GM23338 (cell line): ENCODE results near the gene GOLGB1. TPM values are rescaled to one million over a fixed set of nuclear protein-coding genes. Genes with fewer than 3 reads are reported as not detected.

Experiments
- ATAC-seq: fragments of 200-7000 bp; cut with Tn5 transposase; 3 replicates; pipeline ENCODE4 v1.9.1; 2020
- DNase-seq: peaks from one replicate; pipeline ENCODE4 v3.0.0-alpha.2; 2015; ENCODE audit warnings: low spot score
- H2AFZ ChIP-seq: fragments of 200-600 bp; sonication (generic); 2 replicates; pipeline ENCODE4 v1.8.0; 2016; ENCODE audit warnings: antibody characterized with exemption, mild to moderate bottlenecking, moderate library complexity
- H3F3A ChIP-seq: fragments of 200-600 bp; sonication (generic); replicated peaks from 2 replicates; pipeline ENCODE4 v1.8.0; 2017; ENCODE audit warnings: antibody characterized with exemption, mixed run types, low read depth
- H3K27ac ChIP-seq: fragments of 200-600 bp; sonication (generic); 2 replicates; pipeline ENCODE4 v1.6.1; 2016; ENCODE audit warnings: low read depth
- H3K27me3 ChIP-seq: fragments of 200-600 bp; sonication (generic); 2 replicates; pipeline ENCODE4 v1.8.0; 2016; ENCODE audit warnings: mild to moderate bottlenecking, mixed run types, moderate library complexity; ENCODE audit not compliant: insufficient read depth
- H3K36me3 ChIP-seq: fragments of 200-600 bp; sonication (generic); 2 replicates; pipeline ENCODE4 v1.8.0; 2016; ENCODE audit warnings: mild to moderate bottlenecking; ENCODE audit not compliant: insufficient read depth
- H3K4me1 ChIP-seq: fragments of 200-600 bp; sonication (generic); 2 replicates; pipeline ENCODE4 v1.8.0; 2016; ENCODE audit warnings: mild to moderate bottlenecking, moderate library complexity; ENCODE audit not compliant: insufficient read depth
- H3K4me2 ChIP-seq: fragments of 200-600 bp; sonication (generic); 2 replicates; pipeline ENCODE4 v1.7.1; 2017; ENCODE audit warnings: mixed run types
- H3K4me3 ChIP-seq: fragments of 200-600 bp; sonication (generic); 2 replicates; pipeline ENCODE4 v1.6.1; 2016; ENCODE audit warnings: mixed run types
- H3K79me2 ChIP-seq: fragments of 200-600 bp; sonication (generic); replicated peaks from 2 replicates; pipeline ENCODE4 v1.8.0; 2017; ENCODE audit warnings: mild to moderate bottlenecking; ENCODE audit not compliant: insufficient read depth
- H3K9me2 ChIP-seq: fragments of 200-600 bp; sonication (generic); 2 replicates; pipeline ENCODE4 v1.8.0; 2017; ENCODE audit not compliant: insufficient read depth
- H4K20me1 ChIP-seq: fragments of 200-600 bp; sonication (generic); replicated peaks from 2 replicates; pipeline ENCODE4 v1.8.0; 2017; ENCODE audit warnings: mild to moderate bottlenecking; ENCODE audit not compliant: insufficient read depth
- H3K27ac Mint-ChIP-seq: 2 replicates; pipeline ENCODE4 v1.8.0; 2020; ENCODE audit warnings: inconsistent platforms, mild to moderate bottlenecking, moderate library complexity, mixed read lengths
- H3K27me3 Mint-ChIP-seq: 3 replicates; pipeline ENCODE4 v1.8.0; 2022; ENCODE audit warnings: low read depth, mild to moderate bottlenecking, moderate library complexity, mixed read lengths, inconsistent platforms; ENCODE audit not compliant: insufficient read depth, poor library complexity
- H3K36me3 Mint-ChIP-seq: 3 replicates; pipeline ENCODE4 v1.8.0; 2021; ENCODE audit warnings: low read depth, mild to moderate bottlenecking, inconsistent platforms, moderate library complexity, mixed read lengths
- H3K4me1 Mint-ChIP-seq: 3 replicates; pipeline ENCODE4 v1.8.0; 2020; ENCODE audit warnings: mild to moderate bottlenecking, inconsistent platforms, mixed read lengths
- H3K4me3 Mint-ChIP-seq: 3 replicates; pipeline ENCODE4 v1.8.0; 2021; ENCODE audit warnings: moderate library complexity, mild to moderate bottlenecking, inconsistent platforms, mixed read lengths
- H3K9me3 Mint-ChIP-seq: 3 replicates; pipeline ENCODE4 v1.8.0; 2020; ENCODE audit warnings: moderate library complexity, mild to moderate bottlenecking, inconsistent platforms, mixed read lengths
- EZH2phosphoT487 ChIP-seq: fragments of 200-600 bp; sonication (generic); IDR thresholded peaks from one replicate; pipeline ENCODE4 v1.8.1; 2018; ENCODE audit warnings: antibody characterized with exemption; ENCODE audit not compliant: unreplicated experiment
- JUNB ChIP-seq: IDR thresholded peaks from one replicate; pipeline ENCODE4 v1.6.1; 2016; ENCODE audit warnings: antibody characterized with exemption; ENCODE audit not compliant: unreplicated experiment
- NANOG ChIP-seq: IDR thresholded peaks from 2 replicates; pipeline ENCODE4 v1.6.1; 2016; ENCODE audit warnings: antibody characterized with exemption, borderline replicate concordance
- ZNF114 ChIP-seq: fragments of 250-450 bp; sonication (Bioruptor Pico); IDR thresholded peaks from 2 replicates; pipeline ENCODE4 v1.5.0; 2020; ENCODE audit warnings: mild to moderate bottlenecking, moderate library complexity
- polyA plus RNA-seq: library from polyadenylated mRNA; unstranded; fragments of >200 nt; fragmentation: Nextera tagmentation; extraction: Ambion mirVana; gene quantifications from 2 replicates; pipeline ENCODE4 v1.2.1, GENCODE V29; 2016
- total RNA-seq: library from RNA; depleted of rRNA; stranded (reverse); fragments of >200 nt; shearing (Covaris generic); gene quantifications from 2 replicates; pipeline ENCODE4 v1.2.3, GENCODE V29; 2014
- TF ChIP-seq, protein P1 (sequence below): fragments of 250-450 bp; sonication (Bioruptor Pico); IDR thresholded peaks from 2 replicates; pipeline ENCODE4 v1.5.0; 2020; ENCODE audit warnings: mild to moderate bottlenecking, moderate library complexity
- TF ChIP-seq, protein P2 (sequence below): IDR thresholded peaks from one replicate; pipeline ENCODE4 v1.6.1; 2018; ENCODE audit warnings: antibody characterized with exemption; ENCODE audit not compliant: unreplicated experiment
- TF ChIP-seq, protein P3 (sequence below): IDR thresholded peaks from 2 replicates; pipeline ENCODE4 v1.6.1; 2016; ENCODE audit warnings: antibody characterized with exemption
- TF ChIP-seq, protein P4 (sequence below), 2 experiments: fragments of 200-600 bp in 1 of 2; sonication (generic) in 1 of 2; conservative IDR thresholded peaks; 2 replicates each; pipeline versions ENCODE4 v1.5.1 to v1.6.1; 2016 to 2017; ENCODE audit warnings: antibody characterized with exemption in 2 of 2, low read depth in 2 of 2, mild to moderate bottlenecking in 2 of 2, moderate library complexity in 1 of 2

The GOLGB1 gene
- total and polyA plus RNA-seq, 2 experiments from 2014 or later, result 34.5 to 56.8 TPM

DNA sequence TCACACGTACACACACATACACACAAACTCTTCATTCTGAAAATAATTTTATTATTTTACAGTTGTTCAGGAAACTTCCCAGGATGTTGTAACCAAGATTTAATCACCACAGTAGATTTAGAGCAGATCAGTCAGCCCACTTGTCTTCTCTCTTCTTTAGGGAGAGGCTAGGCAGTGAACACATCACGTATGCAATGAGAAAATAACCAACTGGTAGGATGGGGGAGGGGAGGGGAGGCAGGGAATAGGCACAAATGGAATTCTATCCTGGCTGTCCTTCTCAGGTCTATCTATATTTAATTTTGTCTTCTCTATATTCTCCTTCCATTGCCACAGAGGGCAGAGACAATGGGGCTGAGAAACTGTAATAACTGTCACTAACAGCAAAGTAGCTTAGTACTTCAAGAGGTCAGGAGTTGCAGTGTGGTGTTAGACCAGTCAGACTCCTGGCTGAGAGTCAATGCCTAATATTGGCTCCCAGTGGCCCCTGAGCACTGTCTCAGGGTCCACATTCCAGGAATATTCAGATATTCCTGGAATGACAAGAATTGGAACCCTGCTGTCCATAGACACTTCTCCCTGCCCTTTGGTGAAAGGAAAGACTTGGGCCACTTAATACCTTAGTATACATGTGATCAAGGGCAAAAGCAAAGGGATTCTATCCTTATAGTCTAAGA lies 86.2 kb downstream of the GOLGB1 start:
- Histone ChIP-seq H3K4me1 (peaks cover 10% of the 10 kb centered on the region; the same call in 1 of the 2 replicates), H3K36me3 (peaks cover 18% of the 10 kb centered on the region), H3K4me2 (no peak overlapping the region), H4K20me1 (no peaks in the 10 kb centered on the region), H3K4me3 (no peak overlapping the region), H3F3A (no peaks in the 10 kb centered on the region), H3K27ac (no peak overlapping the region), H3K9me2 (peaks cover 9% of the 10 kb centered on the region; the same call in 1 of the 2 replicates), H3K27me3 (no peaks in the 10 kb centered on the region), H2AFZ (no peak overlapping the region), H3K79me2 (no peaks in the 10 kb centered on the region)
- ATAC-seq (no peak), DNase-seq (peak; percentile 16)
- Mint-ChIP-seq H3K9me3 (no peaks in the 10 kb centered on the region), H3K4me1 (peaks cover 21% of the 10 kb centered on the region), H3K27me3 (peaks cover 5% of the 10 kb centered on the region), H3K27ac (no peak overlapping the region; the same call in 1 of the 2 replicates), H3K4me3 (no peak overlapping the region), H3K36me3 (peaks cover 34% of the 10 kb centered on the region)
- TF ChIP-seq EZH2phosphoT487 (no peak), NANOG (no peak), JUNB (no peak), ZNF114 (CRISPR knock-in tag) (no peak)
- TF ChIP-seq, protein P1, sequence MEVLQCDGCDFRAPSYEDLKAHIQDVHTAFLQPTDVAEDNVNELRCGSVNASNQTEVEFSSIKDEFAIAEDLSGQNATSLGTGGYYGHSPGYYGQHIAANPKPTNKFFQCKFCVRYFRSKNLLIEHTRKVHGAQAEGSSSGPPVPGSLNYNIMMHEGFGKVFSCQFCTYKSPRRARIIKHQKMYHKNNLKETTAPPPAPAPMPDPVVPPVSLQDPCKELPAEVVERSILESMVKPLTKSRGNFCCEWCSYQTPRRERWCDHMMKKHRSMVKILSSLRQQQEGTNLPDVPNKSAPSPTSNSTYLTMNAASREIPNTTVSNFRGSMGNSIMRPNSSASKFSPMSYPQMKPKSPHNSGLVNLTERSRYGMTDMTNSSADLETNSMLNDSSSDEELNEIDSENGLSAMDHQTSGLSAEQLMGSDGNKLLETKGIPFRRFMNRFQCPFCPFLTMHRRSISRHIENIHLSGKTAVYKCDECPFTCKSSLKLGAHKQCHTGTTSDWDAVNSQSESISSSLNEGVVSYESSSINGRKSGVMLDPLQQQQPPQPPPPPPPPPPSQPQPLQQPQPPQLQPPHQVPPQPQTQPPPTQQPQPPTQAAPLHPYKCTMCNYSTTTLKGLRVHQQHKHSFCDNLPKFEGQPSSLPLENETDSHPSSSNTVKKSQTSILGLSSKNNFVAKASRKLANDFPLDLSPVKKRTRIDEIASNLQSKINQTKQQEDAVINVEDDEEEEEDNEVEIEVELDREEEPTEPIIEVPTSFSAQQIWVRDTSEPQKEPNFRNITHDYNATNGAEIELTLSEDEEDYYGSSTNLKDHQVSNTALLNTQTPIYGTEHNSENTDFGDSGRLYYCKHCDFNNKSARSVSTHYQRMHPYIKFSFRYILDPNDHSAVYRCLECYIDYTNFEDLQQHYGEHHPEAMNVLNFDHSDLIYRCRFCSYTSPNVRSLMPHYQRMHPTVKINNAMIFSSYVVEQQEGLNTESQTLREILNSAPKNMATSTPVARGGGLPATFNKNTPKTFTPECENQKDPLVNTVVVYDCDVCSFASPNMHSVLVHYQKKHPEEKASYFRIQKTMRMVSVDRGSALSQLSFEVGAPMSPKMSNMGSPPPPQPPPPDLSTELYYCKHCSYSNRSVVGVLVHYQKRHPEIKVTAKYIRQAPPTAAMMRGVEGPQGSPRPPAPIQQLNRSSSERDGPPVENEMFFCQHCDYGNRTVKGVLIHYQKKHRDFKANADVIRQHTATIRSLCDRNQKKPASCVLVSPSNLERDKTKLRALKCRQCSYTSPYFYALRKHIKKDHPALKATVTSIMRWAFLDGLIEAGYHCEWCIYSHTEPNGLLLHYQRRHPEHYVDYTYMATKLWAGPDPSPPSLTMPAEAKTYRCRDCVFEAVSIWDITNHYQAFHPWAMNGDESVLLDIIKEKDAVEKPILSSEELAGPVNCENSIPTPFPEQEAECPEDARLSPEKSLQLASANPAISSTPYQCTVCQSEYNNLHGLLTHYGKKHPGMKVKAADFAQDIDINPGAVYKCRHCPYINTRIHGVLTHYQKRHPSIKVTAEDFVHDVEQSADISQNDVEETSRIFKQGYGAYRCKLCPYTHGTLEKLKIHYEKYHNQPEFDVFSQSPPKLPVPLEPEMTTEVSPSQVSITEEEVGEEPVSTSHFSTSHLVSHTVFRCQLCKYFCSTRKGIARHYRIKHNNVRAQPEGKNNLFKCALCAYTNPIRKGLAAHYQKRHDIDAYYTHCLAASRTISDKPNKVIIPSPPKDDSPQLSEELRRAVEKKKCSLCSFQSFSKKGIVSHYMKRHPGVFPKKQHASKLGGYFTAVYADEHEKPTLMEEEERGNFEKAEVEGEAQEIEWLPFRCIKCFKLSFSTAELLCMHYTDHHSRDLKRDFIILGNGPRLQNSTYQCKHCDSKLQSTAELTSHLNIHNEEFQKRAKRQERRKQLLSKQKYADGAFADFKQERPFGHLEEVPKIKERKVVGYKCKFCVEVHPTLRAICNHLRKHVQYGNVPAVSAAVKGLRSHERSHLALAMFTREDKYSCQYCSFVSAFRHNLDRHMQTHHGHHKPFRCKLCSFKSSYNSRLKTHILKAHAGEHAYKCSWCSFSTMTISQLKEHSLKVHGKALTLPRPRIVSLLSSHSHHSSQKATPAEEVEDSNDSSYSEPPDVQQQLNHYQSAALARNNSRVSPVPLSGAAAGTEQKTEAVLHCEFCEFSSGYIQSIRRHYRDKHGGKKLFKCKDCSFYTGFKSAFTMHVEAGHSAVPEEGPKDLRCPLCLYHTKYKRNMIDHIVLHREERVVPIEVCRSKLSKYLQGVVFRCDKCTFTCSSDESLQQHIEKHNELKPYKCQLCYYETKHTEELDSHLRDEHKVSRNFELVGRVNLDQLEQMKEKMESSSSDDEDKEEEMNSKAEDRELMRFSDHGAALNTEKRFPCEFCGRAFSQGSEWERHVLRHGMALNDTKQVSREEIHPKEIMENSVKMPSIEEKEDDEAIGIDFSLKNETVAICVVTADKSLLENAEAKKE (CRISPR knock-in tag), result no peak
- TF ChIP-seq, protein P2, sequence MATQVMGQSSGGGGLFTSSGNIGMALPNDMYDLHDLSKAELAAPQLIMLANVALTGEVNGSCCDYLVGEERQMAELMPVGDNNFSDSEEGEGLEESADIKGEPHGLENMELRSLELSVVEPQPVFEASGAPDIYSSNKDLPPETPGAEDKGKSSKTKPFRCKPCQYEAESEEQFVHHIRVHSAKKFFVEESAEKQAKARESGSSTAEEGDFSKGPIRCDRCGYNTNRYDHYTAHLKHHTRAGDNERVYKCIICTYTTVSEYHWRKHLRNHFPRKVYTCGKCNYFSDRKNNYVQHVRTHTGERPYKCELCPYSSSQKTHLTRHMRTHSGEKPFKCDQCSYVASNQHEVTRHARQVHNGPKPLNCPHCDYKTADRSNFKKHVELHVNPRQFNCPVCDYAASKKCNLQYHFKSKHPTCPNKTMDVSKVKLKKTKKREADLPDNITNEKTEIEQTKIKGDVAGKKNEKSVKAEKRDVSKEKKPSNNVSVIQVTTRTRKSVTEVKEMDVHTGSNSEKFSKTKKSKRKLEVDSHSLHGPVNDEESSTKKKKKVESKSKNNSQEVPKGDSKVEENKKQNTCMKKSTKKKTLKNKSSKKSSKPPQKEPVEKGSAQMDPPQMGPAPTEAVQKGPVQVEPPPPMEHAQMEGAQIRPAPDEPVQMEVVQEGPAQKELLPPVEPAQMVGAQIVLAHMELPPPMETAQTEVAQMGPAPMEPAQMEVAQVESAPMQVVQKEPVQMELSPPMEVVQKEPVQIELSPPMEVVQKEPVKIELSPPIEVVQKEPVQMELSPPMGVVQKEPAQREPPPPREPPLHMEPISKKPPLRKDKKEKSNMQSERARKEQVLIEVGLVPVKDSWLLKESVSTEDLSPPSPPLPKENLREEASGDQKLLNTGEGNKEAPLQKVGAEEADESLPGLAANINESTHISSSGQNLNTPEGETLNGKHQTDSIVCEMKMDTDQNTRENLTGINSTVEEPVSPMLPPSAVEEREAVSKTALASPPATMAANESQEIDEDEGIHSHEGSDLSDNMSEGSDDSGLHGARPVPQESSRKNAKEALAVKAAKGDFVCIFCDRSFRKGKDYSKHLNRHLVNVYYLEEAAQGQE, result no peak
- TF ChIP-seq, protein P3, sequence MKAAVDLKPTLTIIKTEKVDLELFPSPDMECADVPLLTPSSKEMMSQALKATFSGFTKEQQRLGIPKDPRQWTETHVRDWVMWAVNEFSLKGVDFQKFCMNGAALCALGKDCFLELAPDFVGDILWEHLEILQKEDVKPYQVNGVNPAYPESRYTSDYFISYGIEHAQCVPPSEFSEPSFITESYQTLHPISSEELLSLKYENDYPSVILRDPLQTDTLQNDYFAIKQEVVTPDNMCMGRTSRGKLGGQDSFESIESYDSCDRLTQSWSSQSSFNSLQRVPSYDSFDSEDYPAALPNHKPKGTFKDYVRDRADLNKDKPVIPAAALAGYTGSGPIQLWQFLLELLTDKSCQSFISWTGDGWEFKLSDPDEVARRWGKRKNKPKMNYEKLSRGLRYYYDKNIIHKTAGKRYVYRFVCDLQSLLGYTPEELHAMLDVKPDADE, result no peak
- TF ChIP-seq, protein P4, sequence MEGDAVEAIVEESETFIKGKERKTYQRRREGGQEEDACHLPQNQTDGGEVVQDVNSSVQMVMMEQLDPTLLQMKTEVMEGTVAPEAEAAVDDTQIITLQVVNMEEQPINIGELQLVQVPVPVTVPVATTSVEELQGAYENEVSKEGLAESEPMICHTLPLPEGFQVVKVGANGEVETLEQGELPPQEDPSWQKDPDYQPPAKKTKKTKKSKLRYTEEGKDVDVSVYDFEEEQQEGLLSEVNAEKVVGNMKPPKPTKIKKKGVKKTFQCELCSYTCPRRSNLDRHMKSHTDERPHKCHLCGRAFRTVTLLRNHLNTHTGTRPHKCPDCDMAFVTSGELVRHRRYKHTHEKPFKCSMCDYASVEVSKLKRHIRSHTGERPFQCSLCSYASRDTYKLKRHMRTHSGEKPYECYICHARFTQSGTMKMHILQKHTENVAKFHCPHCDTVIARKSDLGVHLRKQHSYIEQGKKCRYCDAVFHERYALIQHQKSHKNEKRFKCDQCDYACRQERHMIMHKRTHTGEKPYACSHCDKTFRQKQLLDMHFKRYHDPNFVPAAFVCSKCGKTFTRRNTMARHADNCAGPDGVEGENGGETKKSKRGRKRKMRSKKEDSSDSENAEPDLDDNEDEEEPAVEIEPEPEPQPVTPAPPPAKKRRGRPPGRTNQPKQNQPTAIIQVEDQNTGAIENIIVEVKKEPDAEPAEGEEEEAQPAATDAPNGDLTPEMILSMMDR (conservative IDR thresholded peaks at IDR 0.05; ENCODE audit: low read depth in 2 of 2), result no peak
